Gastrocnemius medialis (tissue), 4 donors: ENCODE results near the gene SERPINA3.

Source experiments
- CTCF ChIP-seq, 5 experiments: fragments of 450-650 bp in 3 of 5; fragments of 200-600 bp in 2 of 5; sonication (generic) in 2 of 5; IDR thresholded peaks in 4 of 5; conservative IDR thresholded peaks in 1 of 5; 1 replicate in 4 of 5; 2 replicates in 1 of 5; pipeline ENCODE4 v1.5.1; 2016 to 2019; ENCODE audit warnings: antibody characterized with exemption in 5 of 5, mild to moderate bottlenecking in 3 of 5, moderate library complexity in 3 of 5
- POLR2A ChIP-seq, 2 donors: fragments of 450-650 bp; IDR thresholded peaks; one replicate each; pipeline ENCODE4 v1.6.1; 2017; ENCODE audit warnings: antibody characterized with exemption in 2 of 2, mild to moderate bottlenecking in 2 of 2, moderate library complexity in 2 of 2

GRCh38 chr14:94646481-94646880 is 34.3 kb downstream of the SERPINA3 start:
- TF ChIP-seq CTCF (IDR thresholded peaks at IDR 0.05 in 4 of 5, conservative IDR thresholded peaks at IDR 0.05 in 1 of 5) (no peak), POLR2A (IDR thresholded peaks at IDR 0.05) (no peak)
